GM15510 (cell line): ENCODE data around the gene MAP4K2.

Experiments
- POLR2A ChIP-seq: IDR thresholded peaks from 3 replicates; pipeline ENCODE4 v1.6.1; 2011; ENCODE audit warnings: borderline replicate concordance; ENCODE audit not compliant: insufficient read length; ENCODE audit errors: extremely low read depth

The MAP4K2 gene

DNA sequence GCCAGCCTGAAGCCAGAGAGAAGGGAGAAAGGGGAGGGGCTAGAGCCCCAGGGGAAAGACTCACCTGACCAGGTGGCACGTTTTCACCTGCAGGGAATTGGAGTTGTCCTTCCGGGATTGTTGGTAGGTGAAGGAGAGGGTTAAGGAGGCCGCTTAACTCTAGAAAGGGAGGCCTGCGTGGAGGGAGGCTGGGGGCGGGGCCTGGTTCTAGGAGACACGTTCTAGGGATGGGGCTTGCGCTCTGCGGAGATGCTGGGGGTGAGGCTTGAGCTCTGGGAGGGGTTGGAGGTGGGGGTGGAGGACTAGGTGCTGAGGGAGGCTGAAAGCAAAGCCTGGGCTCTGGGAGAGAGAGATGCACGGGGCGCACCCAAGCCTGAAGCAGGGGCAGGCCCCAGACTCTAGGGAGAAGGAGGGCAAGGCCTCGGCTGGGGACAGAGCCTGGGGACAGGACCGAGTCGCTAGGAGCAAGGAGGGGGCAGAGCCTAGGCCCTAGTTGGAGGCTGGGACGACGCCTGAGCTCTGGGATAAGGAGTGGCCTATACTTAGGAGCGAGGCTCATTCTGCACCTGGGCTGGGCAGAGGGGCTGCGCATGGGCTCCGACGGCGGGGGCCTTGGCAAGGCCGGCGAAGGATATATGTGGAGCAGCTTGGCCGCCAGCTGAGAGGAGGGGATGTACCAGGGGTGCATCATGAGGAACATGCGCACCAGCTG, 61.5 kb downstream of the MAP4K2 start:
- no peak for TF ChIP-seq POLR2A

DNA sequence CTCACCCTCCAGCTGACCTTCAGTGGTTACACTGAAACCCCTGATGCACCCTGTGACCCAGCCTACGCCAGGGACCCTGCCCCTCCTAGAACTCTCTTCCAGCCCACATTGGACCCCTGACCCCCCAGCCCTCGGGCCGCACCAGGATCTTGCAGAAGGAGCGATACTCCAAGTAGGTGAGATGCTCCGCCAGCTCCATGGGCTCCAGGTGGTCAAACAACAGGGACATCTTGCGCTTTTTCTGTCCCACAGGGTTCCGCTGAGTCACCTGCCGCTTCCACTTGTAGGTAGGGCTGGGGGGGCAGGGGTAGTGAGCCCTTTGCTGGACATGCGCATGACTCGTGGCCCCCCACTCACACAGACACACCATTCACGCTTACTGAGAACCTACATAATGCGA, 63.1 kb downstream of the MAP4K2 start:
- no peak for TF ChIP-seq POLR2A

DNA sequence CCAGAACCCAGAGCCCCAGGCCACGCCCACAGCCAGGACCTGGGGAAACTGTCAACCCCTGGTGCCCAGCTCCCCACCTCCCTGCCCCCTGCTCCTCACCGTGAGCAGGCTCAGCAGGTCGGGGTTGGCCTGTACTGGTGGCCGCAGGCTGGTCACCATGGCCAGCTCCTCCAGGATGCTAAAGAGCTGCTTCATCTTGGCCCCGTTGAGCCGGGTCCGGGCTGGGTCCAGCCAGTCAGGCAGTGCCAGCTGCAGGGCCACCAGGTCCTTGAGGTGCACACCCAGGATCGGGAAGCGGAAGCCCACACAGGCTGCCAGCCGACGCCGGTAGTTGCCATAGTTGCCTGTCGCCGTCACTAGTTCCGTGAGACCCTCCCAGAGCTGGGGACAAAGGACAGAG, 66.4 kb downstream of the MAP4K2 start:
- TF ChIP-seq POLR2A: no peak

- TF ChIP-seq POLR2A: no peak
Observed at GRCh38 chr11:64735725-64736259, 67.2 kb downstream of the MAP4K2 start.
